HG03442 (cell line): ENCODE data around the gene NAA35.

Experiments
- ATAC-seq: cut with Tn5 transposase; IDR thresholded peaks from one replicate; pipeline ENCODE4 v1.9.1; 2021; ENCODE audit warnings: mild to moderate bottlenecking, moderate library complexity; ENCODE audit not compliant: unreplicated experiment

Gene NAA35

DNA sequence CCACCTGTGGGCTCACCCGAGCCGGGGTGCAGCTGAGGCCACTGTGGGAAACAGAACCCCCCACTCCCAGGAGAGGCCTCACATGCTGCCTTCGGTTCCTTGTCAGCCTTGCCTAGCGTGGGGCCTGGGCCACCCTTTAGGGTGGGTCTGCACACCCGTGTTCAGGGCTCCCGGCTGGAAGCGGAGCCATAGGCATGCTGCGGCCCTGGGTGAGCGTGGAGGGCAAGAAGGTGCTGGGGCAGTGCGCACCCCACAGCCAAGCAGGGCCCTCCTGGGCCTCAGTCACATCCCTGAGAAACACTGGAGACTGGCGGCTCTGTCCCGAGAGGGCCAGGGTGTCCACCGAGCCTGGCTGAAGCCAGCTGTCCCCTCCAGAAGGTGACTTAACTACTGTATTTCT is 116.5 kb downstream of the NAA35 start:
- ATAC-seq, result no peak

DNA sequence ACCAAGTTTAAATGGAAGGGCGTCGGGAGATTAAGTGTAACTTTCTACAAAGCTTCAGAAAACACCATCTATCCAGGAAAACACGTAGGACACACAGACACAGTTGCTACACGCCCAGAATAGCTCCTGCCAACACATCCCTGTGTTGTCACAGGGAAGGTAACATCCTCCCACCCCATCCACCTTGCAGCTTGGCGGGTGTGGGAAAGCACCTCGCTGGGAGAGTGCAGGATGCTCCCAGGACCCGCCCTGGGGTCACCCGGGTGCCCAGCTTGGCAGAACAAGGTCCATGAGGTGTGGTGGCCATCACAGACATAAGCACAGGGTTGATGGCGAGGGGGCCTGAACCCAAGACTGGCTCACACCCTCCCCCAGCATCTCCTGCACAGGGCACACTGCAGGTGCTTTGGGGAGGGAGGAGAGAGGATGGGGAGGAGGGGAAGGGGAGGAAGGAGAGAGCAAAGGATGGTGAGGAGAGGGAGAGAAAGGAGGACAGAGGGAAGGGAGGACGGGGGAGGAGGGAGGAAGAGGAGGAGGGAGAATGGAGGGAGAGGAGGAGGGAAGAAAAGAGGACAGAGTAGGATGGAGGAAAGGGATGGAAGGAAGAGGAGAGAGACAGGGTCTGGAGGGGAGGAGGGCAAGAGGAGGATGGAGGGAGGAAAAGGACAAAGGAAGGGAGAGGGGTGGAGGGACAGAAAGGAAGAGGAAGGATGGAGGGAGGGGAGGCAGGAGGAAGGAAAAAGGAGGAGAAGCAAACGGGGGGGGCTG is 121.2 kb downstream of the NAA35 start:
- ATAC-seq, result no peak

DNA sequence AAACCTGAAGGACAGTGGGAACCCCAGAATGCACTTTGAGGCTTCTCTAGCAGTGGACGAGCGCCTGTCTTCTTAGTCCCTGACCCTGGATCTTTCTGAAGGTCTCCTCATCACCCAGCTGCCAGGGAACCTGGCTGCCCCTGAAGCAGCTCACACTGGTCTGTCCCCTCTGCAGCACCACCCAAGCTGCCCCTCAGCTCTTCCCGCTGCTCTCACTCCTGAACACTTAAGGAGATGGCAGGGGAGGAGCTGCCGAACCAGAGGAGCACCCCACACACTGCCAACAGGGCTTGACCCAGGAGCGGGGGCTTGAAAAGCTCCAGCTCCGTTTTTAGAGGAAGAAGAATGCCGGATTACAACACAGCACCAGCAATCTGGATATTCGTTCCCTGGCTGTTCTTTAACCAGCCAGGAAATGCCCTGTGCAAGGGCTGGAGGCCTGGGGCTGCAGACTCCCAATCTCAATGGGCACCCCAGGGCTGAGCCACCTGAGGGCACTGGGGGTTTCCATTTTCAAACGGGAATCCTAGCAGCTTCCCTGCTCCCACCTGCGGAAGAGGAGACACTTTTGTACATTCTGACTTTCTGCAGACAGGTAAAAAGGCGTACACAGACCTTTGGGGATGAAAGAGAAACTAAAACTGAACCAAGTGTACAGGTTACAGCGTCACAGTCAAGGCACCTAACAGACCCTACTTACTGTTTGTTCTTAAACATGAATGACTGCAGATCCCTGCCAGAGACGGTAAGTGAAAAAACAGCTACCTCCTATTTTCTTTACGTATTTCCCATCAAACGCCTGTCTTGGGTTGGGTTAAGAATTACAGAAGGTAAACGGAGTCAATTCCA is 122.1 kb downstream of the NAA35 start:
- no peak for ATAC-seq

DNA sequence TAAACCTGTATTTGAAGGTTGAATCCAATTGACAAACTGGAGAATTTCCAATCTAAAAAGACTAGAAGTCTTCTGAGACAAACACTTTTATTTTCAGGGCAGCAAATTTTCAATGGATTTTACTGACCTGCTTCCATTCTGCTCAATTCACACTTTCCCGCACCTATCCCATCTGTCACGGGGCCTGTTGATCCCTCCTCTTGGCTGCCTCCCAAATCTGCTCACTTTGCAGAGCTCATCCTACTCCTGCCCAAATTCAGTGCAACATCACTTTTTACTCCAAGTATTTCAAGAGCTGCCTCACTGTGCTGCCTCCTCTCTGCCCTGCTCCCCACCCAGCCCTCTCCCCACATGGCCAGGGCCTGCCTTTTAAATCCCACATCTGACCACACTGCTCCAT is 123.3 kb downstream of the NAA35 start:
- ATAC-seq, result no peak

DNA sequence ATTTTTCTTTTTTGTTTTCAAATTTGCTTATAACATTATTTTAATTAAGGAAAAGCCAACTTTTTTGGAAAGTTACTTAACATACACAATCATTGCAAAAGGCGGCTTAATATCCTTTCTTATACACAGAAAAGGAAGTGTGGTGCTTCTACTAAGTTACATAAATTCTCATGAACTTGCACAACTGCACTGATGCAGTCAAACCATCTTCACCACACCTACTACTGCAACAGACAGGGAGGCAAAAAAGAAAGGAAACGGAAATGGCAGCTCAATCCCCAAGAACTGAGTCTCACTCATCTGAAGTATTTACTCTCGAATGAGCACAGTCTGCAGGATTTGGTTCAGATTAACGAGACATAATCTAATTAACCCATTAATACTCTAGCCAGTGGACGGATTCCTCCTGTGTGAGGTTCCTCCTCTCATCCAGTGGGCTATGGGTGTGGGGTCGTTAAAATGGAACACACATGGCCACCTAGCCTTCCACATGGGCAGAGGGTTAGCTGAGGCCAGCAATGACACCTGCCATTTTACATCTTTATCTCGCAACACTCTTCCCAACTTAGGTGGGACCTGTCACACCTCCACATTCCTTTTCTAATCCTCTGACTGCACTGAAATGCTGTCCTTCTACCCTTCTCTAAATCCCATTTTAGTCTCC is 128.4 kb downstream of the NAA35 start:
- ATAC-seq, result no peak
